A549 (cell line): ENCODE results near the gene HS6ST2. TPM values are rescaled to one million over a fixed set of nuclear protein-coding genes. Genes with fewer than 3 reads are reported as not detected.
A peak's percentile ranks its signal among the peaks of the same experiment; 100 is the strongest.

Experiments
- ATAC-seq, 2 experiments: fragments of 200-7000 bp in 1 of 2; fragments of >200 bp in 1 of 2; cut with Nextera tagmentation in 1 of 2; cut with Tn5 transposase in 1 of 2; 3 replicates each; pipeline versions ENCODE4 v1.8.0 to v1.9.1; 2018 to 2020; ENCODE audit warnings: mild to moderate bottlenecking in 1 of 2, moderate library complexity in 1 of 2
- CTCF ChIA-PET: fragments of 300-600 bp; sonication (Branson Sonifier 250); formaldehyde crosslinking; extraction: SDS; loops from one replicate; lab custom pipeline; 2021; ENCODE audit warnings: antibody characterized with exemption, inconsistent platforms; lab: Yijun Ruan, JAX
- POLR2A ChIA-PET: fragments of 350-600 bp; formaldehyde crosslinking; extraction: SDS; loops from one replicate; lab custom pipeline; 2021; ENCODE audit warnings: antibody characterized with exemption, inconsistent platforms; lab: Yijun Ruan, JAX
- DNase-seq, 2 experiments: peaks; one replicate each; pipeline versions ENCODE4 v3.0.0 to v3.0.0-alpha.2; 2011 to 2016; ENCODE audit warnings: low read depth in 1 of 2, low spot score in 1 of 2
- FAIRE-seq: peaks from 2 replicates; lab custom pipeline; 2011; peaks lifted over from hg19 to GRCh38; lab: Jason Lieb, UNC
- H3K27ac ChIP-seq, 2 experiments: fragments of >200 bp; sonication (Bioruptor Twin); formaldehyde crosslinking; 3 replicates each; pipeline ENCODE4 v1.5.1; 2016 to 2017
- H3K4me1 ChIP-seq: fragments of >200 bp; sonication (Bioruptor Twin); formaldehyde crosslinking; 3 replicates; pipeline ENCODE4 v1.6.1; 2016
- H3K4me2 ChIP-seq: fragments of >200 bp; sonication (Bioruptor Twin); formaldehyde crosslinking; 3 replicates; pipeline ENCODE4 v1.6.1; 2016
- H3K4me3 ChIP-seq: fragments of >200 bp; sonication (Bioruptor Twin); formaldehyde crosslinking; 3 replicates; pipeline ENCODE4 v1.5.1; 2016
- H3K9me3 ChIP-seq: fragments of >200 bp; sonication (Bioruptor Twin); formaldehyde crosslinking; 3 replicates; pipeline ENCODE4 v1.6.1; 2016
- BHLHE40 ChIP-seq: IDR thresholded peaks from 2 replicates; pipeline ENCODE4 v1.6.1; 2012; ENCODE audit warnings: low read depth, low read length, inconsistent platforms
- CEBPB ChIP-seq, 2 experiments: fragments of >200 bp in 1 of 2; sonication (Bioruptor Twin) in 1 of 2; formaldehyde crosslinking in 1 of 2; IDR thresholded peaks; 2 replicates each; pipeline ENCODE4 v1.6.1; 2012 to 2016
- EHF ChIP-seq: fragments of 250-450 bp; sonication (Bioruptor Pico); IDR thresholded peaks from 2 replicates; pipeline ENCODE4 v1.5.0; 2020; ENCODE audit warnings: mild to moderate bottlenecking
- EP300 ChIP-seq, 2 experiments: fragments of >200 bp; sonication (Bioruptor Twin); formaldehyde crosslinking; IDR thresholded peaks; 2 replicates in 1 of 2; 3 replicates in 1 of 2; pipeline ENCODE4 v1.6.1; 2016 to 2017
- FOSL2 ChIP-seq, 2 experiments: fragments of 450-650 bp in 1 of 2; fragments of >200 bp in 1 of 2; sonication (Bioruptor Twin) in 1 of 2; formaldehyde crosslinking; IDR thresholded peaks; 2 replicates each; pipeline versions ENCODE4 v1.5.0 to v1.6.1; 2016 to 2020; ENCODE audit warnings: mild to moderate bottlenecking in 1 of 2, moderate library complexity in 1 of 2
- GATA3 ChIP-seq: IDR thresholded peaks from 2 replicates; pipeline ENCODE4 v1.6.1; 2012; ENCODE audit warnings: borderline replicate concordance
- HDAC2 ChIP-seq: fragments of 200-600 bp; sonication (generic); IDR thresholded peaks from 2 replicates; pipeline ENCODE4 v1.6.1; 2016
- HMGXB4 ChIP-seq: fragments of 250-450 bp; sonication (Bioruptor Pico); IDR thresholded peaks from 2 replicates; pipeline ENCODE4 v1.5.0; 2021; ENCODE audit warnings: mild to moderate bottlenecking, moderate library complexity, borderline replicate concordance
- HOXB13 ChIP-seq: fragments of 250-450 bp; sonication (Bioruptor Pico); IDR thresholded peaks from 2 replicates; pipeline ENCODE4 v1.5.0; 2020; ENCODE audit warnings: low read depth, mild to moderate bottlenecking, moderate library complexity
- HOXB5 ChIP-seq: fragments of 250-450 bp; sonication (Bioruptor Pico); IDR thresholded peaks from 2 replicates; pipeline ENCODE4 v1.5.0; 2020; ENCODE audit warnings: mild to moderate bottlenecking, moderate library complexity
- JUNB ChIP-seq: fragments of >200 bp; sonication (Bioruptor Twin); formaldehyde crosslinking; IDR thresholded peaks from 2 replicates; pipeline ENCODE4 v1.6.1; 2016
- KDM1A ChIP-seq: fragments of 200-600 bp; sonication (generic); IDR thresholded peaks from 2 replicates; pipeline ENCODE4 v1.6.1; 2016; ENCODE audit warnings: low read depth, mild to moderate bottlenecking
- NFE2L2 ChIP-seq: fragments of 150-350 bp; conservative IDR thresholded peaks from 2 replicates; pipeline ENCODE4 v1.6.1; 2014; ENCODE audit warnings: low read length
- NPAS2 ChIP-seq: fragments of 250-450 bp; sonication (Bioruptor Pico); IDR thresholded peaks from 2 replicates; pipeline ENCODE4 v1.8.0; 2022; ENCODE audit warnings: mild to moderate bottlenecking, moderate library complexity, borderline replicate concordance
- PBX3 ChIP-seq: IDR thresholded peaks from 2 replicates; pipeline ENCODE4 v1.6.1; 2012
- PHF8 ChIP-seq: fragments of 200-600 bp; sonication (generic); IDR thresholded peaks from 2 replicates; pipeline ENCODE4 v1.6.1; 2016; ENCODE audit warnings: low read depth, mild to moderate bottlenecking, antibody characterized with exemption, moderate library complexity, borderline replicate concordance
- POLR2A ChIP-seq: IDR thresholded peaks from 2 replicates; pipeline ENCODE4 v1.6.1; 2012; ENCODE audit warnings: mild to moderate bottlenecking, low read length
- RCOR1 ChIP-seq: fragments of 150-350 bp; IDR thresholded peaks from 2 replicates; pipeline ENCODE4 v1.6.1; 2014; ENCODE audit warnings: antibody characterized with exemption, low read length, low read depth
- RFX5 ChIP-seq: fragments of 450-650 bp; IDR thresholded peaks from 2 replicates; pipeline ENCODE4 v1.7.1; 2014; ENCODE audit warnings: antibody characterized with exemption, mild to moderate bottlenecking, moderate library complexity
- SMC3 ChIP-seq: fragments of >200 bp; sonication (Bioruptor Twin); formaldehyde crosslinking; IDR thresholded peaks from 3 replicates; pipeline ENCODE4 v1.6.1; 2018; ENCODE audit warnings: inconsistent platforms
- SREBF2 ChIP-seq: fragments of 450-650 bp; IDR thresholded peaks from 2 replicates; pipeline ENCODE4 v1.6.1; 2014; ENCODE audit warnings: mild to moderate bottlenecking, moderate library complexity
- TFCP2L1 ChIP-seq: fragments of 250-450 bp; sonication (Bioruptor Pico); IDR thresholded peaks from 2 replicates; pipeline ENCODE4 v1.5.0; 2021; ENCODE audit warnings: mild to moderate bottlenecking
- TP53 ChIP-seq: fragments of 250-450 bp; sonication (Bioruptor Pico); IDR thresholded peaks from 2 replicates; pipeline ENCODE4 v1.5.0; 2021; ENCODE audit warnings: mild to moderate bottlenecking, moderate library complexity
- ZC3H11A ChIP-seq: fragments of 450-650 bp; IDR thresholded peaks from 2 replicates; pipeline ENCODE4 v1.6.1; 2014; ENCODE audit warnings: antibody characterized with exemption, mild to moderate bottlenecking
- ZFP36 ChIP-seq: fragments of 450-650 bp; IDR thresholded peaks from 2 replicates; pipeline ENCODE4 v1.6.1; 2014; ENCODE audit warnings: borderline replicate concordance; ENCODE audit not compliant: partially characterized antibody
- ZNF302 ChIP-seq: fragments of 250-450 bp; sonication (Bioruptor Pico); IDR thresholded peaks from 2 replicates; pipeline ENCODE4 v1.9.0; 2021; ENCODE audit warnings: inconsistent platforms, mild to moderate bottlenecking, moderate library complexity
- ZSCAN20 ChIP-seq: fragments of 250-450 bp; sonication (Bioruptor Pico); IDR thresholded peaks from 2 replicates; pipeline ENCODE4 v1.8.0; 2022; ENCODE audit warnings: mild to moderate bottlenecking, moderate library complexity
- WGBS: methylation state at CpG from one replicate; pipeline ENCODE4 v1.1.6; 2017; ENCODE audit errors: missing lambda C conversion rate; 5-methylcytosine and 5-hydroxymethylcytosine counted together
- polyA plus RNA-seq, 4 experiments: library from polyadenylated mRNA; depleted of rRNA in 3 of 4; stranded (reverse); fragments of >200 nt; fragmentation: RNase III in 1 of 4; extraction: RNeasy Plus Mini Kit Qiagen cat#74134 plus additional on column Dnase treatment in 1 of 4; gene quantifications; 2 replicates in 3 of 4; 3 replicates in 1 of 4; pipeline ENCODE4 v1.2.3, GENCODE V29; 2011 to 2017

HS6ST2 gene
- polyA plus RNA-seq, 2 of the 4 experiments (the other 2 are of a cell fraction), result 0.01 to 0.04 TPM

GRCh38 chrX:132940727-132941327, 17.6 kb downstream of the HS6ST2 start:
- Histone ChIP-seq H3K4me1 (no peaks in the 10 kb centered on the region), H3K27ac (no peak overlapping the region), H3K9me3 (no peaks in the 10 kb centered on the region), H3K4me2 (no peak overlapping the region), H3K4me3 (no peak overlapping the region)
- CTCF ChIA-PET, result interaction anchor here (1.3 kb wide), 1 partner anchor 12 kb away, joined by 4 read pairs; no protein-coding TSS in a partner anchor
- POLR2A ChIA-PET, result no interaction called here
- FAIRE-seq (peak; percentile 46), ATAC-seq (peak; percentile 65 to 66; a peak in 4 of 6 replicates), DNase-seq (peak in 1 of 2 experiments; percentile 5)
- TF ChIP-seq KDM1A (no peak), TFCP2L1 (CRISPR knock-in tag) (no peak), GATA3 (no peak), PHF8 (no peak), EHF (CRISPR knock-in tag) (no peak), NPAS2 (CRISPR knock-in tag) (no peak)
- 0% methylated on average over 4 of the region's 4 CpGs for WGBS

GRCh38 chrX:132933170-132933569, 25.3 kb downstream of the HS6ST2 start:
- DNase-seq (no peak), ATAC-seq (no peak), FAIRE-seq (no peak)
- WGBS, result 66% methylated on average over 8 of the region's 8 CpGs
- ChIA-PET POLR2A (no interaction called here), CTCF (no interaction called here)
- no peak overlapping the region for H3K4me2 ChIP-seq
- no peak for TF ChIP-seq EP300 (IDR thresholded peaks at IDR 0.05)
- TF ChIP-seq CEBPB (IDR thresholded peaks at IDR 0.05), result 0 out of 4 replicates have a peak, but pooled peaks of 1 of the 2 experiments have one; percentile 15
- no peaks in the 10 kb centered on the region for H3K9me3 ChIP-seq
- no peaks in the 10 kb centered on the region for H3K4me1 ChIP-seq
- no peak overlapping the region for H3K4me3 ChIP-seq
- H3K27ac ChIP-seq, result no peak overlapping the region

GRCh38 chrX:132924426-132924825, 34.0 kb downstream of the HS6ST2 start:
- TF ChIP-seq HOXB13 (CRISPR knock-in tag), result no peak
- TF ChIP-seq PBX3, result no peak
- no peak for TF ChIP-seq BHLHE40
- TF ChIP-seq ZSCAN20 (CRISPR knock-in tag), result no peak
- no peak for TF ChIP-seq SMC3
- TF ChIP-seq RCOR1, result no peak
- TF ChIP-seq FOSL2 (IDR thresholded peaks at IDR 0.05), result no peak
- no peak for TF ChIP-seq FOSL2 (CRISPR knock-in tag; IDR thresholded peaks at IDR 0.05)
- 80% methylated on average over 1 of the region's 5 CpGs for WGBS
- FAIRE-seq, result no peak
- POLR2A ChIA-PET, result no interaction called here
- H3K27ac ChIP-seq, result no peak overlapping the region
- no peak overlapping the region for H3K4me2 ChIP-seq
- DNase-seq, result no peak
- H3K9me3 ChIP-seq, result no peaks in the 10 kb centered on the region
- no peak overlapping the region for H3K4me3 ChIP-seq
- H3K4me1 ChIP-seq, result no peaks in the 10 kb centered on the region
- no peak for ATAC-seq
- CTCF ChIA-PET, result no interaction called here

- no peak overlapping the region for H3K4me2 ChIP-seq
- ATAC-seq (no peak), DNase-seq (no peak), FAIRE-seq (no peak)
- POLR2A ChIA-PET, result no interaction called here
- H3K4me3 ChIP-seq, result no peak overlapping the region
- no peak overlapping the region for H3K27ac ChIP-seq
- no peaks in the 10 kb centered on the region for H3K4me1 ChIP-seq
- no peak for TF ChIP-seq ZC3H11A
- no peak for TF ChIP-seq PHF8
- no peak for TF ChIP-seq RFX5
- TF ChIP-seq HDAC2, result no peak
- TF ChIP-seq CEBPB (IDR thresholded peaks at IDR 0.05), result no peak
- no peak for TF ChIP-seq PBX3
- TF ChIP-seq NFE2L2, result no peak
- TF ChIP-seq RCOR1, result no peak
- no peak for TF ChIP-seq HMGXB4 (CRISPR knock-in tag)
- no peak for TF ChIP-seq SREBF2
- no peak for TF ChIP-seq ZFP36
- no peak for TF ChIP-seq HOXB5
- no peak for TF ChIP-seq JUNB
- TF ChIP-seq TP53 (CRISPR knock-in tag), result no peak
- TF ChIP-seq ZNF302 (CRISPR knock-in tag), result no peak
- no peak for TF ChIP-seq POLR2A
- H3K9me3 ChIP-seq, result no peaks in the 10 kb centered on the region
- CTCF ChIA-PET, result interaction anchor here (0.9 kb wide), 1 partner anchor 12 kb away, joined by 3 read pairs; no protein-coding TSS in a partner anchor
Measured at GRCh38 chrX:132918523-132918922, 39.9 kb downstream of the HS6ST2 start.
